ENCODE data around the gene PRPF40B. TPM values are rescaled to one million over a fixed set of nuclear protein-coding genes. Genes with fewer than 3 reads are reported as not detected.
A peak's percentile ranks its signal among the peaks of the same experiment; 100 is the strongest.

The PRPF40B gene
- total and polyA plus RNA-seq, 2 of the 13 experiments (the other 11 are each of a cell fraction or from before 2014, with no cell fraction given): 5.0 to 7.8 TPM

DNA sequence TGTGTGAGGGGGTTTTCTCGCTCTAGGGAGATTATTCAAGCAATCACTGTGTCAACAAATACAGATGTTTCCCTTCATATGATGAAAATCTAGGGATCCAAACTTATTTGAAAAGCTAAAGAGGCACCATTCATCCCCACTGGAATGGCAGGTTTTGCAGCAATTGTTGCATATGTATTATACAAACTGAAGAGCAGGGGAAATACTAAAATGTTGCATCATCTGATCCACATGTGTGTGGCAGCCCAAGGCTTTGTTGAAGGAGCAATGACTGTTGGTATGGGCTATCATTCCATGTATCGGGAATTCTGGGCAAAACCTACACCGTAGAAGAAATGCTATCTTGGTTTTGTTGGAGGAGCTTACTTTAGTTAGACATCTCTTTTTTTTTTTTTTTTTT lies 4.1 kb upstream of the PRPF40B start:
- Histone ChIP-seq H3K36me3 (replicated peaks in 1 of 2; ENCODE audit: control insufficient read depth in 1 of 2, insufficient read depth in 2 of 2, low read length in 2 of 2) (no peaks in the 10 kb centered on the region), H3K4me2 (ENCODE audit: low read depth, low read length) (no peak overlapping the region), H3K9ac (ENCODE audit: insufficient read depth, low read depth, low read length) (no peak overlapping the region), H4K20me1 (ENCODE audit: insufficient read depth, low read length) (no peaks in the 10 kb centered on the region), H3K4me1 (ENCODE audit: insufficient read depth, low read length) (peaks cover 40% of the 10 kb centered on the region), H3K79me2 (ENCODE audit: insufficient read depth, low read length) (no peaks in the 10 kb centered on the region), H2AFZ (ENCODE audit: low read length) (no peak overlapping the region), H3K9me3 (ENCODE audit: low read length) (no peaks in the 10 kb centered on the region), H3K27ac (ENCODE audit: extremely low read length, insufficient read depth, low read length) (no peak overlapping the region), H3K27me3 (ENCODE audit: control insufficient read depth in 1 of 2, insufficient read depth in 2 of 2, low read length in 2 of 2) (no peaks in the 10 kb centered on the region), H3K4me3 (replicated peaks in 1 of 3; ENCODE audit: insufficient read depth in 1 of 3, low read depth in 2 of 3, low read length in 3 of 3) (no peak overlapping the region)
- ATAC-seq: no peak
- CTCF ChIA-PET (ENCODE audit: low intra/inter-chr PET ratio, low total read pairs): no interaction called here
- WGBS (ENCODE audit: low lambda C conversion rate): 86% methylated on average over 3 of the region's 3 CpGs
- DNase-seq (ENCODE audit: low spot score): no peak
- intact Hi-C loops (cut with micrococcal nuclease; ENCODE audit: unreplicated experiment) (no loop called here), in situ Hi-C loops (cut with HindIII; ENCODE audit: extremely low pct_ligation_motif_present, low pct_unique_long_range_greater_than_20kb) (no loop called here)
- BruUV-seq (replicated peaks): no TSS peak
- POLR2A ChIA-PET: no interaction called here
- no peak for FAIRE-seq
- TF ChIP-seq ZBTB7B (CRISPR knock-in tag; IDR thresholded peaks at IDR 0.05) (no peak), NFIB (CRISPR knock-in tag; IDR thresholded peaks at IDR 0.05; ENCODE audit: borderline replicate concordance) (no peak), TOE1 (CRISPR knock-in tag; IDR thresholded peaks at IDR 0.05) (no peak), MTA3 (CRISPR knock-in tag; IDR thresholded peaks at IDR 0.05) (no peak), KDM4B (CRISPR knock-in tag; IDR thresholded peaks at IDR 0.05) (no peak), FOXO1 (CRISPR knock-in tag; IDR thresholded peaks at IDR 0.05) (no peak), ELF4 (CRISPR knock-in tag; IDR thresholded peaks at IDR 0.05; ENCODE audit: borderline replicate concordance) (no peak), CEBPB (IDR thresholded peaks at IDR 0.05; ENCODE audit: borderline replicate concordance, low read depth, low read length) (peak; percentile 66; the same call in 1 of the 2 replicates), HES4 (CRISPR knock-in tag; IDR thresholded peaks at IDR 0.05; ENCODE audit: borderline replicate concordance) (no peak), CEBPG (CRISPR knock-in tag; IDR thresholded peaks at IDR 0.05) (peak; percentile 55; the same call in 1 of the 2 replicates), SIX1 (CRISPR knock-in tag; IDR thresholded peaks at IDR 0.05; ENCODE audit: borderline replicate concordance) (no peak), ZNF557 (CRISPR knock-in tag; IDR thresholded peaks at IDR 0.05) (no peak), ZFY (CRISPR knock-in tag; IDR thresholded peaks at IDR 0.05) (no peak)
- TF ChIP-seq, protein P1, sequence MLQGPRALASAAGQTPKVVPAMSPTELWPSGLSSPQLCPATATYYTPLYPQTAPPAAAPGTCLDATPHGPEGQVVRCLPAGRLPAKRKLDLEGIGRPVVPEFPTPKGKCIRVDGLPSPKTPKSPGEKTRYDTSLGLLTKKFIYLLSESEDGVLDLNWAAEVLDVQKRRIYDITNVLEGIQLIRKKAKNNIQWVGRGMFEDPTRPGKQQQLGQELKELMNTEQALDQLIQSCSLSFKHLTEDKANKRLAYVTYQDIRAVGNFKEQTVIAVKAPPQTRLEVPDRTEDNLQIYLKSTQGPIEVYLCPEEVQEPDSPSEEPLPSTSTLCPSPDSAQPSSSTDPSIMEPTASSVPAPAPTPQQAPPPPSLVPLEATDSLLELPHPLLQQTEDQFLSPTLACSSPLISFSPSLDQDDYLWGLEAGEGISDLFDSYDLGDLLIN (CRISPR knock-in tag; IDR thresholded peaks at IDR 0.05; ENCODE audit: borderline replicate concordance): no peak
- TF ChIP-seq, protein P2, sequence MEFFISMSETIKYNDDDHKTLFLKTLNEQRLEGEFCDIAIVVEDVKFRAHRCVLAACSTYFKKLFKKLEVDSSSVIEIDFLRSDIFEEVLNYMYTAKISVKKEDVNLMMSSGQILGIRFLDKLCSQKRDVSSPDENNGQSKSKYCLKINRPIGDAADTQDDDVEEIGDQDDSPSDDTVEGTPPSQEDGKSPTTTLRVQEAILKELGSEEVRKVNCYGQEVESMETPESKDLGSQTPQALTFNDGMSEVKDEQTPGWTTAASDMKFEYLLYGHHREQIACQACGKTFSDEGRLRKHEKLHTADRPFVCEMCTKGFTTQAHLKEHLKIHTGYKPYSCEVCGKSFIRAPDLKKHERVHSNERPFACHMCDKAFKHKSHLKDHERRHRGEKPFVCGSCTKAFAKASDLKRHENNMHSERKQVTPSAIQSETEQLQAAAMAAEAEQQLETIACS (CRISPR knock-in tag; IDR thresholded peaks at IDR 0.05): no peak
- TF ChIP-seq, protein P3, sequence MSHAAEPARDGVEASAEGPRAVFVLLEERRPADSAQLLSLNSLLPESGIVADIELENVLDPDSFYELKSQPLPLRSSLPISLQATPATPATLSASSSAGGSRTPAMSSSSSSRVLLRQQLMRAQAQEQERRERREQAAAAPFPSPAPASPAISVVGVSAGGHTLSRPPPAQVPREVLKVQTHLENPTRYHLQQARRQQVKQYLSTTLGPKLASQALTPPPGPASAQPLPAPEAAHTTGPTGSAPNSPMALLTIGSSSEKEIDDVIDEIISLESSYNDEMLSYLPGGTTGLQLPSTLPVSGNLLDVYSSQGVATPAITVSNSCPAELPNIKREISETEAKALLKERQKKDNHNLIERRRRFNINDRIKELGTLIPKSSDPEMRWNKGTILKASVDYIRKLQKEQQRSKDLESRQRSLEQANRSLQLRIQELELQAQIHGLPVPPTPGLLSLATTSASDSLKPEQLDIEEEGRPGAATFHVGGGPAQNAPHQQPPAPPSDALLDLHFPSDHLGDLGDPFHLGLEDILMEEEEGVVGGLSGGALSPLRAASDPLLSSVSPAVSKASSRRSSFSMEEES (CRISPR knock-in tag; IDR thresholded peaks at IDR 0.05): no peak
- TF ChIP-seq, protein P4, sequence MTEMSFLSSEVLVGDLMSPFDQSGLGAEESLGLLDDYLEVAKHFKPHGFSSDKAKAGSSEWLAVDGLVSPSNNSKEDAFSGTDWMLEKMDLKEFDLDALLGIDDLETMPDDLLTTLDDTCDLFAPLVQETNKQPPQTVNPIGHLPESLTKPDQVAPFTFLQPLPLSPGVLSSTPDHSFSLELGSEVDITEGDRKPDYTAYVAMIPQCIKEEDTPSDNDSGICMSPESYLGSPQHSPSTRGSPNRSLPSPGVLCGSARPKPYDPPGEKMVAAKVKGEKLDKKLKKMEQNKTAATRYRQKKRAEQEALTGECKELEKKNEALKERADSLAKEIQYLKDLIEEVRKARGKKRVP (CRISPR knock-in tag; IDR thresholded peaks at IDR 0.05): peak in 1 of 2 experiments; percentile 71; a peak in 2 of 4 replicates
- TF ChIP-seq, protein P5, sequence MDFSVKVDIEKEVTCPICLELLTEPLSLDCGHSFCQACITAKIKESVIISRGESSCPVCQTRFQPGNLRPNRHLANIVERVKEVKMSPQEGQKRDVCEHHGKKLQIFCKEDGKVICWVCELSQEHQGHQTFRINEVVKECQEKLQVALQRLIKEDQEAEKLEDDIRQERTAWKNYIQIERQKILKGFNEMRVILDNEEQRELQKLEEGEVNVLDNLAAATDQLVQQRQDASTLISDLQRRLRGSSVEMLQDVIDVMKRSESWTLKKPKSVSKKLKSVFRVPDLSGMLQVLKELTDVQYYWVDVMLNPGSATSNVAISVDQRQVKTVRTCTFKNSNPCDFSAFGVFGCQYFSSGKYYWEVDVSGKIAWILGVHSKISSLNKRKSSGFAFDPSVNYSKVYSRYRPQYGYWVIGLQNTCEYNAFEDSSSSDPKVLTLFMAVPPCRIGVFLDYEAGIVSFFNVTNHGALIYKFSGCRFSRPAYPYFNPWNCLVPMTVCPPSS (IDR thresholded peaks at IDR 0.05): no peak
- TF ChIP-seq, protein P6, sequence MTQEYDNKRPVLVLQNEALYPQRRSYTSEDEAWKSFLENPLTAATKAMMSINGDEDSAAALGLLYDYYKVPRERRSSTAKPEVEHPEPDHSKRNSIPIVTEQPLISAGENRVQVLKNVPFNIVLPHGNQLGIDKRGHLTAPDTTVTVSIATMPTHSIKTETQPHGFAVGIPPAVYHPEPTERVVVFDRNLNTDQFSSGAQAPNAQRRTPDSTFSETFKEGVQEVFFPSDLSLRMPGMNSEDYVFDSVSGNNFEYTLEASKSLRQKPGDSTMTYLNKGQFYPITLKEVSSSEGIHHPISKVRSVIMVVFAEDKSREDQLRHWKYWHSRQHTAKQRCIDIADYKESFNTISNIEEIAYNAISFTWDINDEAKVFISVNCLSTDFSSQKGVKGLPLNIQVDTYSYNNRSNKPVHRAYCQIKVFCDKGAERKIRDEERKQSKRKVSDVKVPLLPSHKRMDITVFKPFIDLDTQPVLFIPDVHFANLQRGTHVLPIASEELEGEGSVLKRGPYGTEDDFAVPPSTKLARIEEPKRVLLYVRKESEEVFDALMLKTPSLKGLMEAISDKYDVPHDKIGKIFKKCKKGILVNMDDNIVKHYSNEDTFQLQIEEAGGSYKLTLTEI (CRISPR knock-in tag; conservative IDR thresholded peaks at IDR 0.05): no peak

Measured in HepG2 (cell line).